C4-2B (cell line): ENCODE results near the gene ACOXL.

Source experiments
- ZFX ChIP-seq: fragments of 450-650 bp; IDR thresholded peaks from 2 replicates; pipeline ENCODE4 v1.6.1; 2017
- TF ChIP-seq, protein P1 (sequence below): fragments of 450-650 bp; conservative IDR thresholded peaks from 2 replicates; pipeline ENCODE4 v1.5.1; 2017; ENCODE audit warnings: mild to moderate bottlenecking

DNA sequence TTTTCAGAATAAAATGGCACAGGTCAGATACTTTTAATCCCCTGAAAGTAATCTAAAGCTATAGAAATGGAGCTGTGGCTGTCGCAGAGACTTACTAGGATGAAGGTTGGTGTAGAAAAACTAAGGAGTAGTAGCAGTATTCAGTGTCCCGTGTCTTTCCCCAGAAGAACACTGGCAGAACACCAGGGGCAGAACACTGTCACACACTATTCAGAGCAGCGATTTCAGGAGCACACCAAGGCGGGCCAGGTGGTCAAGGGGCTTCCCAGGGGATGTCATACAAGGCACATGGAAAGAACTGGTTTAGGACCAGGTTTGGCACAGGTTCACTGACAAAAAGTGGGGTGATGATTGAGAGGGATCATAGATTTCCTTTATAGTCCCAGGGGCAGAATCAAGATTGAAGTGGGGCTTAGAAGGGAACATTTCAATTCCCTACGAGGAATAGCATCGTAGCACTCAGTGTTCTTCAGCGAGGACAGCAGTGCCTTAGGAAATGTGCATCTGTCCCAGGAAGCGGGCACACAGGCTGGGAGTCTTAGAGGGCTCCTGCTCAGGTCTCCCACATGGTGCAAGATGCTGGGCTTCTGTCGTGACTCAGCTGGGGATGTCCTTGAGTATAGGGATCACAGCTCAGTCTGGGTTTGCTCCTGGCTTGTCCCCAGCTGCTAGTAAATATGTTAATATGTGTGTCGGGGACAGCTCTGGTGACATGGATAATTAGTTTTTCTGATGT is 410.9 kb downstream of the ACOXL start:
- TF ChIP-seq, protein P1, sequence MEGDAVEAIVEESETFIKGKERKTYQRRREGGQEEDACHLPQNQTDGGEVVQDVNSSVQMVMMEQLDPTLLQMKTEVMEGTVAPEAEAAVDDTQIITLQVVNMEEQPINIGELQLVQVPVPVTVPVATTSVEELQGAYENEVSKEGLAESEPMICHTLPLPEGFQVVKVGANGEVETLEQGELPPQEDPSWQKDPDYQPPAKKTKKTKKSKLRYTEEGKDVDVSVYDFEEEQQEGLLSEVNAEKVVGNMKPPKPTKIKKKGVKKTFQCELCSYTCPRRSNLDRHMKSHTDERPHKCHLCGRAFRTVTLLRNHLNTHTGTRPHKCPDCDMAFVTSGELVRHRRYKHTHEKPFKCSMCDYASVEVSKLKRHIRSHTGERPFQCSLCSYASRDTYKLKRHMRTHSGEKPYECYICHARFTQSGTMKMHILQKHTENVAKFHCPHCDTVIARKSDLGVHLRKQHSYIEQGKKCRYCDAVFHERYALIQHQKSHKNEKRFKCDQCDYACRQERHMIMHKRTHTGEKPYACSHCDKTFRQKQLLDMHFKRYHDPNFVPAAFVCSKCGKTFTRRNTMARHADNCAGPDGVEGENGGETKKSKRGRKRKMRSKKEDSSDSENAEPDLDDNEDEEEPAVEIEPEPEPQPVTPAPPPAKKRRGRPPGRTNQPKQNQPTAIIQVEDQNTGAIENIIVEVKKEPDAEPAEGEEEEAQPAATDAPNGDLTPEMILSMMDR, result no peak
- no peak for TF ChIP-seq ZFX
